Large intestine (tissue), 3 donors: ENCODE data around the gene PGR. TPM values are rescaled to one million over a fixed set of nuclear protein-coding genes. Genes with fewer than 3 reads are reported as not detected.

Source experiments
- DNase-seq, 2 donors: peaks; one replicate each; pipeline versions ENCODE4 v3.0.0 to v3.0.0-alpha.2; 2013
- H3K27ac ChIP-seq: one replicate; pipeline ENCODE4 v1.5.1; 2013; ENCODE audit warnings: low read length
- H3K27me3 ChIP-seq: 2 replicates; pipeline ENCODE4 v1.6.1; 2013; ENCODE audit warnings: low read length; ENCODE audit not compliant: control insufficient read depth, insufficient read depth
- H3K36me3 ChIP-seq: 2 replicates; pipeline ENCODE4 v1.6.1; 2013; ENCODE audit warnings: low read length; ENCODE audit not compliant: control insufficient read depth, insufficient read depth
- H3K4me1 ChIP-seq: one replicate; pipeline ENCODE4 v1.6.1; 2013; ENCODE audit warnings: low read length; ENCODE audit not compliant: control insufficient read depth, insufficient read depth
- H3K4me3 ChIP-seq: one replicate; pipeline ENCODE4 v1.5.1; 2013; ENCODE audit warnings: low read length
- H3K9me3 ChIP-seq: one replicate; pipeline ENCODE4 v1.6.1; 2013; ENCODE audit warnings: mild to moderate bottlenecking, low read depth, low read length, moderate library complexity; ENCODE audit not compliant: control insufficient read depth
- WGBS: methylation state at CpG from one replicate; pipeline ENCODE4 v1.1.5; 2013; ENCODE audit warnings: low lambda C conversion rate; ENCODE audit not compliant: insufficient coverage; 5-methylcytosine and 5-hydroxymethylcytosine counted together
- polyA plus RNA-seq: library from polyadenylated mRNA; unstranded; fragments of 120-200 nt; gene quantifications from one replicate; pipeline ENCODE4 v1.2.1, GENCODE V29; 2013

Gene PGR
- polyA plus RNA-seq, 1 donor = under 0.01 TPM

DNA sequence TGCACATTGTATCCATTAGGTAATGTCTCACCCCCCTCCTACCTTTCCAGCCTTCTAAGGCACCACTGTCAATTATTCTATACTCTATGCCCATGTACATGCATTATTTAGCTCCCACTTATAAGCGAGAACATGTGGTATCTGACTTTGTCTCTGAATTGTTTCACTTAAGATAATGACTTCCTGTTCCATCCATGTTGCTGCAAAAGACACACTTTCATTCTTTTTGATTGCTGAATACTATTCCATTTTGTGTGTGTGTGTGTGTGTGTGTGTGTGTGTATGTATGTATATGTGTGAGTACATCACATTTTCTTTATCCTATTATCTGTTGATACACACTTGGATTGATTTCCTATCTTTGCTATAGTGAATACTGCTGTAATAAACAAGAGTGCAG, 84.2 kb downstream of the PGR start:
- H3K27ac ChIP-seq = no peak overlapping the region
- DNase-seq = no peak
- H3K9me3 ChIP-seq = no peaks in the 10 kb centered on the region
- WGBS = 80% methylated on average over 1 of the region's 1 CpG
- no peaks in the 10 kb centered on the region for H3K27me3 ChIP-seq
- no peaks in the 10 kb centered on the region for H3K4me1 ChIP-seq
- no peak overlapping the region for H3K4me3 ChIP-seq
- no peaks in the 10 kb centered on the region for H3K36me3 ChIP-seq

DNA sequence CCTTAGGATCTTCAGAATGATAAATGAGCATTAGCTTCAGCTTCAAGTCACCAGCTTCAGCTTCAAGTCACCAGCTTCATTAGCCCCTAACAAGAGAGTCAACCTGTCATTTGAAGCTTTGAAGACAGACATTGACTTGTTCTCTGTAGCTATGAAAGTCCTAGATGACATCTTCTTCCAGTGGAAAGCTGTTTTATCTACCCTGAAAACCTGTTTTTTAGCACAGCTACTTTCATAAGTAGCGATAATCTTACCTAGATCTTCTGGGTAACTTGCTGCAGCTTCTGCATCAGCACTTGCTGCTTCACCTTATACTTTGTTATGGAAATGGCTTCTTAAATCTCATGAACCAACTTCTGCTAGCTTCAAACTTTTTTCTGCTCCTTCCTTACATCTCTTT, 85.7 kb downstream of the PGR start:
- Histone ChIP-seq H3K9me3 (no peaks in the 10 kb centered on the region), H3K36me3 (no peaks in the 10 kb centered on the region), H3K4me3 (no peak overlapping the region), H3K4me1 (no peaks in the 10 kb centered on the region), H3K27me3 (no peaks in the 10 kb centered on the region), H3K27ac (no peak overlapping the region)
- WGBS = no CpG with 5 or more reads among the region's 1 CpG
- DNase-seq = no peak

DNA sequence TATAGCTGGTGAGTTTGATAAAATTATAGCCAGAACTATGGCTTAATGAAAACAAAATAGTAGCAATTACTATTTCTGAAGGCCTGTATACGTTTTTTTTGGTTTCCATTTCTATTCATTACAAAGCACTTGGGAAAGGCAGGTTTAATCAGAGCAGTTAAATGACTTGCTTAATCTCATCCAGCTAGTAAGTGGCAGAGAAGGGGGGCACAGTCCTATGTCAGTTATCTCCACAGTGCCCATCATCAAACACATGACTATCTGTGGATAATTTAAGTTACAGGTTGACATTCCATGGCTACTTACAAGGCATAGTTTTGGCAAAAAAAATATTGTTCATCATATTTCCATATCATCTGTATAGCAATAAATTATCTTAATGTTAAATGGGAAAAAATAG, 93.7 kb downstream of the PGR start:
- no peak for DNase-seq
- Histone ChIP-seq H3K27ac (no peak overlapping the region), H3K4me1 (no peaks in the 10 kb centered on the region), H3K4me3 (no peak overlapping the region), H3K36me3 (no peaks in the 10 kb centered on the region), H3K9me3 (no peaks in the 10 kb centered on the region), H3K27me3 (no peaks in the 10 kb centered on the region)
- WGBS = no CpG with 5 or more reads among the region's 1 CpG

GRCh38 chr11:101034076-101034475, 95.5 kb downstream of the PGR start:
- Histone ChIP-seq H3K27ac (no peak overlapping the region), H3K4me1 (no peaks in the 10 kb centered on the region), H3K36me3 (no peaks in the 10 kb centered on the region), H3K27me3 (no peaks in the 10 kb centered on the region), H3K4me3 (no peak overlapping the region), H3K9me3 (no peaks in the 10 kb centered on the region)
- no peak for DNase-seq
- WGBS = 100% methylated on average over 1 of the region's 4 CpGs

DNA sequence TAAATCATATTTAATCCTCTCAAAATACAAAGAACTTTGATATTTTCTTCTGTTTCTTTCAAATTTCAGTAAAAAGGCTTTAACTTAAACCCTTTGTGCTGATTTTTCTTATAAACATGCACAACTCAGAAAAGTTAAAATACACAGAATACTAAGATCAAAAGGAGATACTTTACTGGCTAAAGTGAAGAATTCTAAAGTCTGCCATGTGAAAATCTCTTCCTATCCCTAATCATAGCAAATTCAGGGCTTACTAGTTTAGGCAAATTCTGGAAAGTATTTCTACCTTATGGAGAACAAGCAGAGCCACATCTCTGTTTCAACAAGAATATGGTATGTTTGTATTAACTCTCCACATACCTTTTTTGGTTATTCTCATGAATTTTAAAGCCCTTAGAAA, 96.6 kb downstream of the PGR start:
- Histone ChIP-seq H3K36me3 (no peaks in the 10 kb centered on the region), H3K27ac (no peak overlapping the region), H3K4me1 (no peaks in the 10 kb centered on the region), H3K27me3 (no peaks in the 10 kb centered on the region), H3K9me3 (no peaks in the 10 kb centered on the region), H3K4me3 (no peak overlapping the region)
- DNase-seq = no peak

DNA sequence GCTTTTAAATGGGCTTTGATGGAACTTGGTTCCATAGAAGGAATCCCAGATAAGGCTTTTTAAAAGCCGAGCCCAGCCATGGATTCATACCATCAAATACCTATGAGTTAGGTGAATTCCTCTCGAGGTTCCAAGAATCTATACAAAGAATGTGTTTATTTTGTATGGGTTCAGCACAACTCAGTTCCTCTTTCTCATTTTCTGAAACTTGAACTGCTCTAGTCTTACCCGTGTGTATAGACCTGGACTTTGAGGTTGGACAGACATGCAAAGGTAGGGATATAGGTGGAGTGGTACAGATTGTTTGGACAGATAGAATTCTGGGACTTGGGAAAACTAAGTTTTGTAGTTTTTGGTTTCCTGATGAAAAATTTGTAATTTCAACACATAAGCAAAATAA, 97.9 kb downstream of the PGR start:
- no peaks in the 10 kb centered on the region for H3K4me1 ChIP-seq
- H3K36me3 ChIP-seq = no peaks in the 10 kb centered on the region
- no peaks in the 10 kb centered on the region for H3K27me3 ChIP-seq
- no peak overlapping the region for H3K4me3 ChIP-seq
- H3K9me3 ChIP-seq = no peaks in the 10 kb centered on the region
- WGBS = no CpG with 5 or more reads among the region's 3 CpGs
- no peak for DNase-seq
- H3K27ac ChIP-seq = no peak overlapping the region

- H3K4me1 ChIP-seq = no peaks in the 10 kb centered on the region
- DNase-seq = no peak
- H3K4me3 ChIP-seq = no peak overlapping the region
- no peak overlapping the region for H3K27ac ChIP-seq
- no peaks in the 10 kb centered on the region for H3K27me3 ChIP-seq
- no peaks in the 10 kb centered on the region for H3K36me3 ChIP-seq
- H3K9me3 ChIP-seq = no peaks in the 10 kb centered on the region
- no CpG with 5 or more reads among the region's 1 CpG for WGBS
These were observed 98.9 kb downstream of the PGR start for GRCh38 chr11:101030692-101031091.

- Histone ChIP-seq H3K4me3 (no peak overlapping the region), H3K4me1 (no peaks in the 10 kb centered on the region), H3K27me3 (no peaks in the 10 kb centered on the region), H3K9me3 (no peaks in the 10 kb centered on the region), H3K27ac (no peak overlapping the region), H3K36me3 (no peaks in the 10 kb centered on the region)
- DNase-seq = no peak
- 0% methylated on average over 1 of the region's 3 CpGs for WGBS
These were observed 99.6 kb downstream of the PGR start for GRCh38 chr11:101030015-101030414.

DNA sequence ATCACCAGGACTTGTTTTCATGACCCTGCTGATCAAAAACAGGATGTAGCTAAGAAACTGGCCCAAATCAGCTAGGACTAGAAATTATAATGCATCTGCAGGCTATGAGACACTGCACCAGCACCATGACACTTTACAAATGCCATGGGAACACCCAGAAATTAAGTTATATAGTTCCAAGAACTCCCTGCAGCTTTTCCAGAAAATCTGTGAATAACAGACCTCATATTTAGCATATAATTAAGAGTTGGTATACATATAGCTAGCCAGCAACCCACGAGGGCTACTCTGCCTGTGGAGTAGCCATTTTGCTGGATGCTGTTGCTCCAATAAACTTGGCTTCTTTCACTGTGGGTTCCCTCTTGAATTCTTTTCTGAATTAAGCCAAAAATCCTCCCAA, 101.0 kb downstream of the PGR start:
- Histone ChIP-seq H3K4me3 (no peak overlapping the region), H3K27ac (no peak overlapping the region), H3K9me3 (no peaks in the 10 kb centered on the region), H3K27me3 (no peaks in the 10 kb centered on the region), H3K36me3 (no peaks in the 10 kb centered on the region), H3K4me1 (no peaks in the 10 kb centered on the region)
- no peak for DNase-seq
- no CpG with 5 or more reads among the region's 1 CpG for WGBS

DNA sequence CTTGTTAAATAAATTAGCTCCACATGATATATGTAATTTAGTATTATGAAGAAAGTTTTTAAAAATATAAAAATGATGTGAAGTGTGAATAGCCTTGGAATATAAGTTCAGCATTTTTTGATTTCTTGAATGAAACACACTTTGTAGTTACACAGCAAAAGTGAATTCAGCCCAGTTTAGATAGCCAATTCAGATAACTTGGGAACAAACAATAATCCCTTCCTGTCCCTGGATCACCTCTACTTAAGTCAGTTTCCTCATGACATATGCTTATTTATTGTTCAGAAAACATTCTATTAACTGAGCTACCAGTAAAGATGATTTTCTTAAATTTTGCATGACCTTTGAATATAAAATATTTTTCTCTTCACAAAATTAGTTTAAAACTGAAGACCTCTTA, 107.4 kb downstream of the PGR start:
- no peak for DNase-seq
- H3K4me1 ChIP-seq = no peaks in the 10 kb centered on the region
- H3K27ac ChIP-seq = no peak overlapping the region
- H3K27me3 ChIP-seq = no peaks in the 10 kb centered on the region
- no peaks in the 10 kb centered on the region for H3K9me3 ChIP-seq
- no peak overlapping the region for H3K4me3 ChIP-seq
- H3K36me3 ChIP-seq = no peaks in the 10 kb centered on the region

DNA sequence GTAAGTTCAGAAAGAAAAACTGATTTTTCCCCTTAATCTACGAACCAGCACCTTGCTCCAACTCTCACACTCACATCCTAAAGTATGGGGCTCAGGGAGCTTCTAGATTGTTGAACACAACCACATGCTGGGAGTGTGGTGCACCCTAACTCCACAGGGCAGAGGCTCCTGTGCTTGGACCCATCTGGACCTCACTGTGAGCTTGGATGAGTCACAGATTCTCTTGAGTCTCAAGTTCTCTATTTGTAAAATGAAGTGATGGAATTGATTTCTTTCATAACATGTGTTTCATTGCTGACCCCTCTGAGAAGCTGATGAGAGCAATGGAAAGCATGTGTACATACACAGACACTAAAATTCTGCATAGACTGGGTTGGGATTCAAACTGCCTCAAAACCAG, 109.7 kb downstream of the PGR start:
- H3K4me1 ChIP-seq = no peaks in the 10 kb centered on the region
- H3K9me3 ChIP-seq = no peaks in the 10 kb centered on the region
- H3K27ac ChIP-seq = no peak overlapping the region
- H3K4me3 ChIP-seq = no peak overlapping the region
- H3K27me3 ChIP-seq = no peaks in the 10 kb centered on the region
- WGBS = no CpG with 5 or more reads among the region's 1 CpG
- no peaks in the 10 kb centered on the region for H3K36me3 ChIP-seq
- DNase-seq = no peak
